DMS153 treated with DMSO at 0.1 percent for 48 hours (cell line): ENCODE results near the gene DQX1.

Experiments used
- DNase-seq: peaks from one replicate; lab custom pipeline; 2025; ENCODE audit not compliant: unreplicated experiment; lab: John Stamatoyannopoulos, UW

Gene DQX1

DNA sequence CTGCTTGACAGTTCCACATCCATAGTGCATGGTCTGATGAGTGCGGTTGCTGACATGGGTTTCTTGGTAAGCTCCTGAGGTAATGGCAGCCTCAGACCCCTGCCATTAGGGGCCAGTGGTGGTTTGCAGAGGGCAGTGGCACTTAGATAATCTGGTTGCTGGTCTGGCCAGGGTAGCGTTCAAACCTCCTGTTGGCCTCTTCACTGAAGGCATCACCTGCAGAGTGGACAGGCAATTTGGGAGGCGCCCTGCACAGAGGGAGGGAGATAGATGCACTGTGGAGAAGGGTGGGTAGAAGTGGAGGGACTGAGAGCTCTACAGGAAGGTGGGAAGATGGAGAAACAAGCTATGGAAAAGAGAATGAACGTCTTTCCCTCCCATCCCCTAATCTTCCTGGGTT lies 7.4 kb upstream of the DQX1 start:
- no peak for DNase-seq

DNA sequence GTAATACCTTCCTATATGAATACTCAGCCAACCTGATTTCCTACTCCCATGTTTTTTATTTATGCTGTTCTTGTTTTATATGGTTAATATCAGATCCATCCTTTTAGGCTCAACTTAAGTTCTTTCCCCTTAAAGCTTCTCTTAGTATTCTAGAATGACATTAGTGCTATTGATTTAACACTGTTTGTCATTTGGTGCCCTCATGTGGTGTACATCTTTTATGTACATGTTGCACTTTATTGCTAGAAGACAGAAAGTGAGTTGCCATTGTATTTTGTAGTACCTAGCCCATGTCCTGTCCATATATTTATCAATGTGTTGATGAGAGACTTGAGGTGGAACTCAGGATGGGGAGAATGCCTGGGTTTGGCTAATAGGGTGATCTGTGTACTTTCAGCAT lies 6.2 kb upstream of the DQX1 start:
- no peak for DNase-seq

DNA sequence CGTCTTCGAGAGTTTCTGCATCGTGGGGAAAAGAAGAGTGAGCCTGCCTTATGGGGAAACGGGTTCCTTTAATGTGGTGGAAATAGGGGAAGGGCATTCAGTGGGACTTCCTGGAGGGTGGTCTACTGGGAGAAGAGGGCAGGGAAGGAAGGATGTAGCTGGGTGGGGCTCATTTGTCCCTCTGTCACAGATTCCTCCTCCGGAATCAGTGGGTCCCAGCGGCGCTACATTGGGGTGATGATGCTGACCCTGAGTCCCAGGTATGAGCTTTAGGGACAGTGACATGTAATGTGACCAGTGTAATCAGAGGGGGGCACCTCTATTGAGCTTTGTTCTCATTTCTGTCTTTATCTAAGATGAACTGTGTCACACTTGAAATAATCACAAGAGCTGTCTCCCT lies 5.6 kb upstream of the DQX1 start:
- no peak for DNase-seq

DNA sequence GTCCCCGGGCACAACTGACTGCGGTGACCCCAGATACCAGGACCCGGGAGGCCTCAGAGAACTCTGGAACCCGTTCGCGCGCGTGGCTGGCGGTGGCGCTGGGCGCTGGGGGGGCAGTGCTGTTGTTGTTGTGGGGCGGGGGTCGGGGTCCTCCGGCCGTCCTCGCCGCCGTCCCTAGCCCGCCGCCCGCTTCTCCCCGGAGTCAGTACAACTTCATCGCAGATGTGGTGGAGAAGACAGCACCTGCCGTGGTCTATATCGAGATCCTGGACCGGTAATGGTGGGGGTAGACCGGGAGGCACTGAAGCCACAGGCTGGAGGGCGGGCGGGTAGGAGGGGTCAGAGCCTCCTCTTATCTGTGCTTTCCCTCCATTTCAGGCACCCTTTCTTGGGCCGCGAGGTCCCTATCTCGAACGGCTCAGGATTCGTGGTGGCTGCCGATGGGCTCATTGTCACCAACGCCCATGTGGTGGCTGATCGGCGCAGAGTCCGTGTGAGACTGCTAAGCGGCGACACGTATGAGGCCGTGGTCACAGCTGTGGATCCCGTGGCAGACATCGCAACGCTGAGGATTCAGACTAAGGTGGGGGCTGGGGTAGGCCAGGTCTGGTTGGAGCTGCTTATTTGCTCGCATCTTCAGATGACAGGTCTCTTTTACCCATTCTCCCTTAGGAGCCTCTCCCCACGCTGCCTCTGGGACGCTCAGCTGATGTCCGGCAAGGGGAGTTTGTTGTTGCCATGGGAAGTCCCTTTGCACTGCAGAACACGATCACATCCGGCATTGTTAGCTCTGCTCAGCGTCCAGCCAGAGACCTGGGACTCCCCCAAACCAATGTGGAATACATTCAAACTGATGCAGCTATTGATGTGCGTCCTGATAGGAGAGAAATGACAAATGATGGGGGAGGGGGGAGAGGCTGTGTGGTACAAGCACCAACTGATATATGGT lies 4.5 kb upstream of the DQX1 start:
- no peak for DNase-seq

DNA sequence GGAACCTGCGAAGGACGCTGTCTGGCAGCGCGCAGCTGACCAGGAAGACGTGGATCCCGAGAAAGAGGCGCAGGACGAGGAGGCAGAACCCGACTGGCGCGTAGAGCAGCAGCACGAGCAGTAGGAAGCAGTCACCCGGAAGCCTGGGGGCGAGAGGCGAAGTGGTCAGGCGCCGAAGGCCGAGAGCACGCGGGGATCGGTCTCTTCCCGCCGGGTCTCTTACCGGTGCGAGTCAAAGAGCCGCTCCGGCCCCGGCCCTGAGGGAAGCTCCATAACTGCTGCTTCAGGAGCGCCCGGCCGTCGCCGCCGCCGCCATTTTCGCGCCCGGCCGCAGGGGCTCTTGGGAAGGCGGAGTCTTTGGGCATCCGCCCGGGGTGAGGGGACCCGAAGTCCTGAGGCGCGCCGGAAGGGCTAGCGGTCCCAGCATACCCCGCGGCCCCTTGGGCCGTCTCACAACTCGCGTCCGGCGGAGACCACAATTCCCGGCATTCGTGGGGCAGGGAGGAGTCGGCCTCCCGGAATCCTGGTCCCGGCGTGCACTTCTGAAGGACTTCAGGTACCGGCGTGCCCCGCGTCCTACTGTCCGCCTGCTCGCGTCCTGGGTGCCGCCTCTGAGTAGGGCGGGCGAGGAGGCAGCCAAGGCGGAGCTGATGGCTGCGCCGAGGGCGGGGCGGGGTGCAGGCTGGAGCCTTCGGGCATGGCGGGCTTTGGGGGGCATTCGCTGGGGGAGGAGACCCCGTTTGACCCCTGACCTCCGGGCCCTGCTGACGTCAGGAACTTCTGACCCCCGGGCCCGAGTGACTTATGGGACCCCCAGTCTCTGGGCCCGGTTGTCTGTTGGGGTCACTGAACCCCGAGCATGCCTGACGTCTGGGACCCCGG lies 3.6 kb upstream of the DQX1 start, which contains the start of the genes AUP1 and HTRA2:
Gene AUP1 (minus strand): TSS at position 350 of the 882 bp plus-strand sequence. CDS start 77 bp downstream, at position 273.
Gene HTRA2 (plus strand): TSS at position 577 of the 882 bp plus-strand sequence. CDS start 74 bp downstream, at position 651.
- peak; percentile 90 for DNase-seq

DNA sequence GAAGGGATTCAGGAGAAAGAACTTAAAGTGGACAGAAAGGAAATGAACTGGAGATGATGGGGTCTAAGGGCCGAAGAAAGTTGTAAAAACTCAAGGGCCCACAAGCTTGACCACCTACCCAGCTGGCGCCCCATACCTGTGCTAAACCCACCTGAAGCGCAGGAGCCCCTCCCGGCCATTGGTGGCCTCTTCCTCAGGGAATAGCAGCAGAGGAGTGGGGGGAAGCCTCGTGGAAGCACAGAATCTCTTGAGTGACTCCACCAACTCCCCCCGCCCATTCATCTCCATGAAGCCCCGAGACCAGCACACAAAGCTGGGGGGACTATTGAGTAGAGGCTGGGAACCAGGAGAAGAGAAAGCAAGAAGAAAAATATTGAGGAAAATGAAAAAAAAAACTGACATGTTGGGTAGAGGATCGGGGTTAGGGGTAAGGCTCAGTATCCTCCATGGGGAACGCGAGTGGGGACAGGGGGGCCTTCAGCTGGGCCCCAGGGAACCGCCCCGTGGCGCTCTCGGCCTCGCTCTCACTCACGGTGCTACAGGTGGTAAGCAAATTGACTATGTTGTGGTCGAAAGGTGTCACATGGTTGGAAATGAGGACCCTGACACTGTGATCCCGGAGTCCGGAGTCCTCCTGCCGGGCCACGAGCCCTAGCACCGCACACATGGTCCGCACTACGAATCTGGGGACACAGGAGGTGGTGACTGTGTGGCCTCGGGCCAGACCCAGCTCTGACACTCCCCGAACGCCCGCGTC lies 2.7 kb upstream of the DQX1 start:
- DNase-seq = no peak

DNA sequence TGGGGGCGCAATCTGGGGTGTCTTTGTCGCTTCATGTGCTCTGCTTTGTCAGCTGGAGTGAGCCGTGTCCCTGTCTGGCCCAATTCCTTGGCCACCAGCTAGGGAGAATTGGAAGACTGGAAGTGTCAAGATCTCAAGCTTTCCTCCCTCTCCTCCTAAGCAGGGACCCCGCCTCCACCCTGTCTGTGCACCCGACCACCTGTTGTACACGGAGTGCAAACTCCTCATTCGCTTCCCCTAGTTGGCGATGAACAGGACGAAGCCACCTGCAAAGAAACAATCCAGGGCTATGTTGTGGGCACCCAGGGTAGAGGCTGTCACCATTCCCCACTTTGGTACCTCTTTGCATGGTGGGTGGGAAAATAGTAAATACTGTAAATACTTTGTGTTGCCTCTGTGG lies 1.7 kb upstream of the DQX1 start:
- DNase-seq = no peak

DNA sequence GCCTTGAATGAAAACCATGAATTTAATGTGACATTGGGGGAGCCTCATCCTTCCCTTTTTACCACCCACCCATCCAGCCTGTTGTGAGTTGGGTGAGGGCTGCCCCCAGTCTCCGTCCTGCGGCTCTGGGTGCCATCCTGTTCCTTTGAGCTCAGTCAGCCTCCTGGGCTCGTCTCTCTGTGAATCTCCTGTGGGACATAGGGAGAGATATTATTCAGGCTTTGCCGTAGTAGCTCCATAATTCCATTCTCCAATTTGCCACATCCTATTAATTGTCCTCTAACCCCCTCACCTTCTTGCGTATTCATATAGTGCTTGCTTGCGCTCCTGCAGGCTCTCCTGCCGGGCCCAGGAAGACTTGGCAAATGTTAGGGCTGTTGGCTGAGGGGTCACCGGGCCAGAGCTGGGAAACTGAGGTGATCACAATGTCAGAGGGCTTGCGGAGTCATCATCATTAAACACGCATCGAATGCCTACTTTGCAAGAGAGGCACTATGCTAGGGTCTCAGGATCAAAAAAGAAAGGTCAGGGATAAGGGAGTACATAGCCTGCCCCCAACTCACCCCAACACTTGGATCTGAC lies 709 bp upstream of the DQX1 start:
- DNase-seq = no peak

DNA sequence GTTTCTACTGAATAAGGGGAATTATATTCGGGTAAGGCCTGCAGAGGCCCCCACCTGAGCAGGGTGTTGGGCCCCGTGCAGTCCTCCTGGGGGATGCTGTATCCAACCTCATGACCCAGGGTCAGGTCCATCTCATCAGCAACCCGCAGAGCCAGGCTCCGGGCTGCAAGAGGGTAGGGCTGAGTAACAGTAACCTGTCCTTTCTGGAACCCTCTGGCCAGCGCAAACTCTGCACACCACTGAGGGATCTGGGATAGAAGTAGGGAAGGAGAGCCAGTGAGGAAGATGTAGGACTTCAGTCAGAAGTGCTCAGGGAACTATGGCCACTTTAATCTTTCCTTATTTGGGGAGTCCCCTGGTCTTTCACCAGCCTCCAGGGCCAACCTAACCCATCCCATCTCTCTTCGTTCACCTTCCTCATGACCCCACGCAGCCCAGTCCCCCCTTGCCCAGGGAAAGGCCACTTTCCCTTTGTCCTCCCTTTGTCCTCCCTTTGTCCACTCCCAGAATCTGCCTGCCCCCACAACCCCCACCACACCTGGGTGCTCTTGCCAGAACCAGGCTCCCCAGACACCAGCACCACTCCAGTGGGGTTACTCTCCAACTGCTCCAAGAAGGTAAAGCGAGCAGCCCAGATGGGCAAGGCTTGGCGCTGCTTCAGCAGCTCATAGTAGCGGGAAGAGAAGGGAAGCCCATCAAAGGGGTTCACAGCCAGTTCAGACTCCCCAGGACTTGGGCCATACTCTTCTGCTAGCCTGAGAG lies 895 bp downstream of the DQX1 start:
- DNase-seq = no peak

DNA sequence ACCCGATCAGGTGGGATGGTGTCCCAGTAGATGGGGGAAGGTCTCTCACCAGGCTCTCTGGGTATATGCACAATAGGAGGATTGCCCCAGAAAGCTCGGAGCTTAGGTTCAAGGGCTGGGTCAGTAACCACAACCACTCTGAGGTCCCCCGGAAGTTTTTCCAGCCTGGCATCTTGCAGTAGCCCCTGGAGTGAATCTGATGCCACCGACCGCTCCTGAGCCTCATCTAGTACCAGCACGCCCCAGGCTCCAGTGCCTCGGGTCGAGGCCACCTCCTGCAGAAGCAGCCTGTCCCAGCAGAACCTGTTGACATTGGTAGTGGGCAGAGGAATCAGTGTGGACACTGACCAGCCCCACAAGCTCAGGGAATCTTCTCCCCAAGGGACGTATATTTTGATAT lies 2.0 kb downstream of the DQX1 start:
- DNase-seq = no peak

DNA sequence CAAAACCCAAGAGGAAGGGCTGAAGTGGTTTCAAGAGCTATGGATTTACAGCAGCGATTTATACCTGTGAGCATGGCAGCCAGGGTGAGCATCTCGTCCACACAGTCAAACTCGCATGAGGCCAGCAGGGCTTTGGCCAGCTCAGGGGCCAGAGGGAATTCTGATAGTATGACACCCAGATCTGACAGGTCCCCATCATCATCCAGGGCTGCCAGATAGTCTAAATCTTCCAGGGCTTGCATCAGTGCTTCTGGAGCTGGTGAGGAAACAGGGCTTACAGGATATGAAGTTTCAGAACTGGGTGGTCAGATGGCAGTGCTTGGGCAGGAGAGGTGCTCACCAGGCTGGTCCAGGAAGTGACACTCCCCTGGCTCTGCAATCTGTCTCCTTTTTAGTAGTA lies 3.5 kb downstream of the DQX1 start:
- no peak for DNase-seq

DNA sequence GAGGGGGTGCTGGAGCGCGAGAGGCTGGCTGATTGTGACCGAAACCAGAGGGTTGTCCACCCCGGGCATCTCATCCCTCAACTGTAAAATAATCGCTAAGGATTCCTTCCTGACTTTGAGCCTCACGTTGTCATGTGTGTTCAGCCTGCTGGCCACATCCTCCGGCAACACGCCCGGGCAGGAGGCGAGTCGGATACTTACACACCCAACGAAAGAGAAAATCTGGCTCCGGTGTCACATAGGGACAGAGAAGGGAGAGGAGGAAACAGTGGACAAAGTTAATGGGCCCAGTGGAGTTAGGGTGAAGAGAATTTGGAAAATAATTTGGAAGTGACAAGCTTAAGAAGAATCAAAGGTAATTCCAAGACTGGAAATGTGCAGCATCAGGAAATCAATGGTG lies 9.4 kb downstream of the DQX1 start:
- DNase-seq = no peak

DNA sequence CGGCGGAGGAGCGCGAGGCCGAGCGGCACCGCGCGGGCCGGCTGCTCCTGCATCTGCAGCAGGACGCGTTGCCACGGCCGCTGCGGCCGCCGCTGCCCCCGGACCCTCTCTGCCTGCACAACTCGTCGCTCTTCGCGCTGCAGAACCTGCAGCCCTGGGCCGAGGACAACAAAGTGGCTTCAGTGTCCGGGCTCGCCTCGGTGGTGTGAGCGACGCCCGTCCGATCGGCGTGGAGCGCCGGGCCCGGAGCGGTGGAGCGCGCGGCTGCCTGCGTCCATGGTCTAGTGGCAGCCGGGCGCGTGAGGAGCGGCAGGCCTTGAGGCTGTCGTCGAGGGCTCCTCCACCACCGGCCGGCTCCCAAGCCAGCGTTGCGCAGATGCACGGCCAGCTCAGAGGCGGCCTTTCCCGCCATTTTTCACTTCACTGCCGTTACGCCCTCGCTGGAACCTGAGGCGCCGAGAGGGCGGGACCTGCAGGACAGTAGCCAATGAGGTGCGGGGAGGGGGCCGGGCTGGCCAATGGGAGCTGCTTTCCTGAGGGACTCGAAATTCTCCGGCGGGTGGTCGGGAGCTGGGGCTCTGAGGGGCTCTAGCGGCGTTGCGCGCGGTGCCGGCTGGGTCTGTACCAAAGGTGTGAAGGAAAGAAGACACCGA lies 9.9 kb downstream of the DQX1 start:
- no peak for DNase-seq

DNA sequence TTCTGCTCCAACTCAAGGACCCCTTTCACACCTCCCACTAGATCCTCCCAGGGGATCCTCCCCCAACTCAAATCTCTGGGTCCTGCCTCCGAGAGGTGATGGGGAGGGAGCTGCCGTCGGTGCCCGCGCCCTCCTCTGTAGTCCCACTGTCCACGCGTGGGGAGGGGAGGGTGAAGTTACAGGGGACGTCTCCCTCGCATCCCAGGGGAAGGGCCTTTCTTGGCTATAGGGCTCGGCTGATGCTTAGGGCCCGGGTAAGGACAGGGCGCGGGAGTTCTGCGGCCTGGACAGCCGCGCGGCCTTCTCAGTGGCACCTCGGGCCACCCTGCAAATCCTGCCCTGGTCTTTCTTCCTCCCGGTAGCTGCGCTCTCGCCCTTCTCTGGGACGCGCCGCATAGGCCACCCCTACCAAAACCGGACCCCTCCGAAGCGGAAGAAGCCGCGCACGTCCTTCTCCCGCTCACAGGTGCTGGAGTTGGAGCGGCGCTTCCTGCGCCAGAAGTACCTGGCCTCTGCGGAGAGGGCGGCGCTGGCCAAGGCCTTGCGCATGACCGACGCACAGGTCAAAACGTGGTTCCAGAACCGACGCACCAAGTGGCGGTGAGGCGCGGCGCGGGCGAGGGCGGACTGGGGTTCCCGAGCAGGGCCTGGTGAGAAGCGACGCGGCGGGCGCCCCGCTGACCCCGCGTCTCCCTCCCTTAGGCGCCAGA lies 10.6 kb downstream of the DQX1 start:
- DNase-seq = no peak

DNA sequence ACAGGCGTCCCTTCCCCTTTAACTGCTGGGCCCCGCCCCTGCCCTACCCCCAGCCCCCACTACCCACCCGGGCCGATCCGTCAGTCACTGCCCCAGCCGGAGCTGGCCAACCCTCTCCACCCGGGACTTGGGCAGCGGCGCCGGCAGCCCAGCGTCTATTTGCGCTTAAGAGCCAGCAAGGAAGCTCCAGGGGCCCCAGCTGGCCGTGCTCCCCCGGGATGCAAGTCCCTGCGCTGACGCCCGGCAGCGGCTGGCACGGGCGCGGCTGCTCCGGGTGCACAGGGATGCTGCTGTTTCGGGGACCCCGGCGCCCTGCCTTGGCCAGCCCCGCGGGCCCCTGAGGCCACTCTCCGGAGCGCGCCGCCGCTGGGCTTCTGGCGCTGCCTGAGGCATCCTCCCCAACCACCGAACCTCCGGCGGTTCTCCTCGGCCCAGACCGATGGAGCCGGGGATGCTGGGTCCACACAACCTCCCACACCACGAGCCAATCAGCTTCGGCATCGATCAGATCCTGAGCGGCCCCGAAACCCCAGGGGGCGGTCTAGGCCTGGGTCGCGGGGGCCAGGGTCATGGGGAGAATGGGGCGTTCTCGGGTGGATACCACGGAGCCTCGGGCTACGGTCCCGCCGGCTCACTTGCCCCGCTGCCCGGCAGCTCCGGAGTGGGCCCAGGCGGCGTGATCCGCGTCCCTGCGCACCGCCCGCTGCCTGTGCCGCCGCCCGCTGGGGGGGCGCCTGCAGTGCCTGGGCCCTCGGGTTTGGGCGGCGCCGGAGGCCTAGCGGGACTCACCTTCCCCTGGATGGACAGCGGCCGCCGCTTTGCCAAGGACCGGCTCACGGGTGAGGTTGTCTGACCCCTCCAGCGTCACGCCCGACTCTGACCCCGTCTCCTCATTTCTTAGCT lies 11.4 kb downstream of the DQX1 start, which contains the start of gene TLX2:
Gene TLX2 (plus strand): TSS at position 83 of the 903 bp plus-strand sequence. CDS start 357 bp downstream, at position 440.
- no peak for DNase-seq

DNA sequence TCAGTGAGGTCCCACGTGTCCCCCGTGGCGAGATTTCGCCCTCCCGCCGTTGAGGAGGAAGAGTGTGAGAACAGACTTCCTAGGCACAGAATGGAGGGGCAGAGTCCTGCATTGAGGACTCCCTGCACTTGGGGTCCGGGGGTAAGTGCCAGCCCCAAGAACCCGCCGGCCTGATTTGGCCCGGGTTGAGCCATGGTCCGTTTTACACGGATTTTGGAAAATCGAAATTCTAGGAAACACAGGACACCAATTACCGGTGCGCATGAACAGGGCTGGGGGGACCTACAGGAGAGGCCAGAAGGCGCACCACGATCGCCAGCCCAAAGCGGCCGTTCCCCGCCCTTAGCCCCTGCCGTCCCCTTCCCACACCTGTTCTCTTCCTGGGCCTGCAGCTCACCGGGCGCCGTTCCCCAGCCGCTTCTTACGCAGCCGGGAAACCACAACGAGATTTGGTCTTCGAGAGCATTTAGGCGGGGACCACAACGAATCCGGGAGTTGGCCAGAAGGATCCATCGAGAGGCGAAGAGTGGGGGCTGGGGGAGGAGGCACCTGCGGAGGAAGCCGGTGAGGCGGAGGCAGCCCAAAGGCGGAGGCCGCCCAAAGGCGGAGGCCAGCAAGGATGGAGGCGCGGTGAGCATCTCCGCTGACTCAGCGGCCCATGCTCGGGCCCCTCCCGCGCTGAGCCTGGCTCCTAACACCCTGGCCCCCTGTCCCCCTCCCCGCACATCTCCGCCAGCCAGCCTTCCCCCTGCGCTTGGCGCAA lies 12.2 kb downstream of the DQX1 start:
- DNase-seq = no peak
